ENCODE data around the gene CCDC171. TPM values are rescaled to one million over a fixed set of nuclear protein-coding genes. Genes with fewer than 3 reads are reported as not detected.

Gene CCDC171
- total and polyA plus RNA-seq, 11 donors, result 0.30 to 3.4 (median 1.1) TPM

GRCh38 chr9:15729507-15729906, 176.7 kb downstream of the CCDC171 start:
- WGBS, 4 donors, result 60 to 65% (median 62%) methylated on average over 2 of the region's 2 CpGs
- Histone ChIP-seq H3K4me3 (no peak overlapping the region), H3K27ac (no peak overlapping the region), H3K9me3 (no peaks in the 10 kb centered on the region), H3K27me3 (no peaks in the 10 kb centered on the region), H3K36me3 (peaks cover 0 to 9% (median 0%) of the 10 kb centered on the region in 9 donors), H3K4me1 (no peaks in the 10 kb centered on the region)
- ATAC-seq (no peak), DNase-seq (no peak)
- intact Hi-C loops (cut with DNase I), result no loop called here
- TF ChIP-seq POLR2A (IDR thresholded peaks at IDR 0.05), result no peak
- no peak for TF ChIP-seq CTCF (IDR thresholded peaks at IDR 0.05)

- no peak overlapping the region for H3K4me3 ChIP-seq
- 65 to 75% (median 67%) methylated on average over 5 of the region's 5 CpGs for WGBS, 4 donors
- no peaks in the 10 kb centered on the region for H3K27me3 ChIP-seq
- TF ChIP-seq CTCF (IDR thresholded peaks at IDR 0.05), result no peak
- H3K4me1 ChIP-seq, result peaks cover 0 to 2% (median 0%) of the 10 kb centered on the region in 12 donors
- H3K27ac ChIP-seq, result no peak overlapping the region
- intact Hi-C loops (cut with DNase I), result no loop called here
- H3K9me3 ChIP-seq, result no peaks in the 10 kb centered on the region
- DNase-seq (no peak), ATAC-seq (no peak)
- peaks cover 0 to under 1% (median 0%) of the 10 kb centered on the region in 9 donors for H3K36me3 ChIP-seq
Measured at GRCh38 chr9:15735083-15735857, 182.4 kb downstream of the CCDC171 start.

- TF ChIP-seq CTCF (IDR thresholded peaks at IDR 0.05) (no peak), POLR2A (IDR thresholded peaks at IDR 0.05) (no peak)
- no peaks in the 10 kb centered on the region for H3K27me3 ChIP-seq
- no peak overlapping the region for H3K4me3 ChIP-seq
- no peaks in the 10 kb centered on the region for H3K36me3 ChIP-seq
- H3K9me3 ChIP-seq, result peaks cover 0 to 3% (median 0%) of the 10 kb centered on the region in 12 donors
- no peak overlapping the region for H3K27ac ChIP-seq
- intact Hi-C loops (cut with DNase I), result no loop called here
- WGBS, 4 donors, result 93 to 96% (median 95%) methylated on average over 6 of the region's 6 CpGs
- ATAC-seq, result no peak
- no peak for DNase-seq
- peaks cover 0 to 2% (median 0%) of the 10 kb centered on the region in 12 donors for H3K4me1 ChIP-seq
Measured at GRCh38 chr9:15736569-15736968, 183.7 kb downstream of the CCDC171 start.

- Histone ChIP-seq H3K36me3 (no peaks in the 10 kb centered on the region), H3K27me3 (no peaks in the 10 kb centered on the region), H3K27ac (no peak overlapping the region), H3K9me3 (peaks cover 0 to 4% (median 0%) of the 10 kb centered on the region in 12 donors), H3K4me1 (peaks cover 0 to 2% (median 0%) of the 10 kb centered on the region in 12 donors), H3K4me3 (no peak overlapping the region)
- WGBS, 4 donors, result 40 to 59% (median 49%) methylated on average over 1 of the region's 1 CpG
- no peak for DNase-seq
- no peak for ATAC-seq
- TF ChIP-seq POLR2A (IDR thresholded peaks at IDR 0.05) (no peak), CTCF (IDR thresholded peaks at IDR 0.05) (no peak)
- intact Hi-C loops (cut with DNase I), result no loop called here
Measured at GRCh38 chr9:15738011-15738410, 185.2 kb downstream of the CCDC171 start.
